HL-60 (cell line): ENCODE measurements around the gene ANO6.

Experiments
- DNase-seq, 2 experiments: peaks; one replicate each; pipeline ENCODE4 v3.0.0-alpha.2; 2010 to 2020; ENCODE audit warnings: low read depth in 1 of 2, low spot score in 1 of 2
- H3K27ac ChIP-seq: fragments of 250-450 bp; sonication (Bioruptor Pico); replicated peaks from 2 replicates; pipeline ENCODE4 v1.5.1; 2020; ENCODE audit warnings: mild to moderate bottlenecking, moderate library complexity
- H3K27me3 ChIP-seq: fragments of 250-450 bp; sonication (Bioruptor Pico); 2 replicates; pipeline ENCODE4 v1.5.1; 2021; ENCODE audit warnings: mild to moderate bottlenecking, moderate library complexity; ENCODE audit not compliant: insufficient read depth, poor library complexity, severe bottlenecking
- H3K4me3 ChIP-seq: replicated peaks from 2 replicates; pipeline ENCODE4 v1.5.1; 2011; ENCODE audit warnings: mild to moderate bottlenecking, control low read depth, low read length; ENCODE audit not compliant: insufficient read depth
- CTCF ChIP-seq: IDR thresholded peaks from one replicate; pipeline ENCODE4 v1.5.1; 2011; ENCODE audit warnings: low read length, control low read depth, inconsistent platforms; ENCODE audit not compliant: insufficient read depth
- GABPA ChIP-seq: IDR thresholded peaks from 2 replicates; pipeline ENCODE4 v1.6.1; 2012; ENCODE audit warnings: low read depth
- POLR2AphosphoS5 ChIP-seq: IDR thresholded peaks from 2 replicates; pipeline ENCODE4 v1.6.1; 2012; ENCODE audit warnings: low read depth
- REST ChIP-seq: IDR thresholded peaks from 2 replicates; pipeline ENCODE4 v1.6.1; 2012; ENCODE audit warnings: low read depth; ENCODE audit not compliant: insufficient replicate concordance
- SPI1 ChIP-seq: IDR thresholded peaks from 2 replicates; pipeline ENCODE4 v1.6.1; 2012; ENCODE audit warnings: low read depth, mild to moderate bottlenecking, borderline replicate concordance

Gene ANO6

GRCh38 chr12:45407981-45408728 lies 192.3 kb downstream of the ANO6 start:
- no peak overlapping the region for H3K27ac ChIP-seq

GRCh38 chr12:45408729-45409114 lies 192.8 kb downstream of the ANO6 start:
- TF ChIP-seq SPI1 = no peak
- TF ChIP-seq REST = no peak
- no peak for TF ChIP-seq CTCF
- TF ChIP-seq POLR2AphosphoS5 = no peak
- no peak for TF ChIP-seq GABPA
- no peak for DNase-seq
- no peaks in the 10 kb centered on the region for H3K27me3 ChIP-seq
- H3K27ac ChIP-seq = no peak overlapping the region
- no peak overlapping the region for H3K4me3 ChIP-seq

More at GRCh38 chr12:45407981-45408728, 192.3 kb downstream of the ANO6 start:
- TF ChIP-seq CTCF = no peak
- no peak for TF ChIP-seq REST
- TF ChIP-seq POLR2AphosphoS5 = no peak
- TF ChIP-seq GABPA = no peak
- TF ChIP-seq SPI1 = no peak
- DNase-seq = no peak
- Histone ChIP-seq H3K4me3 (no peak overlapping the region), H3K27me3 (no peaks in the 10 kb centered on the region)

- H3K27ac ChIP-seq = no peak overlapping the region
- H3K4me3 ChIP-seq = no peak overlapping the region
- DNase-seq = no peak
- H3K27me3 ChIP-seq = no peaks in the 10 kb centered on the region
- no peak for TF ChIP-seq SPI1
- TF ChIP-seq GABPA = no peak
- no peak for TF ChIP-seq POLR2AphosphoS5
- TF ChIP-seq REST = no peak
- TF ChIP-seq CTCF = no peak
These were observed 194.1 kb downstream of the ANO6 start for GRCh38 chr12:45409966-45410365.
